ENCODE results near the gene SUV39H2.

Gene SUV39H2

GRCh38 chr10:14838582-14839304 is 39.9 kb upstream of the SUV39H2 start:
- TF ChIP-seq CTCF (conservative IDR thresholded peaks at IDR 0.05; ENCODE audit: low read depth): no peak
- DNase-seq (ENCODE audit: low spot score): peak; percentile 32
- peak overlapping the region; percentile 87 for H3K27ac ChIP-seq
- ChIA-PET POLR2A (ENCODE audit: low non-redundant PET) (no interaction called here), CTCF (no interaction called here)

- ChIA-PET CTCF (no interaction called here), POLR2A (ENCODE audit: low non-redundant PET) (no interaction called here)
- TF ChIP-seq CTCF (conservative IDR thresholded peaks at IDR 0.05; ENCODE audit: low read depth): no peak
- peak overlapping the region; percentile 87 for H3K27ac ChIP-seq
- no peak for DNase-seq (ENCODE audit: low spot score)
Measured at GRCh38 chr10:14839305-14839695, 39.4 kb upstream of the SUV39H2 start.

- no peak overlapping the region for H3K27ac ChIP-seq
- no peak for DNase-seq (ENCODE audit: low spot score)
- ChIA-PET POLR2A (ENCODE audit: low non-redundant PET) (no interaction called here), CTCF (no interaction called here)
- TF ChIP-seq CTCF (conservative IDR thresholded peaks at IDR 0.05; ENCODE audit: low read depth): no peak
Measured at GRCh38 chr10:14840178-14840577, 38.5 kb upstream of the SUV39H2 start.

GRCh38 chr10:14843327-14843988 is 35.2 kb upstream of the SUV39H2 start:
- no peak overlapping the region for H3K27ac ChIP-seq
- TF ChIP-seq CTCF (conservative IDR thresholded peaks at IDR 0.05; ENCODE audit: low read depth): no peak
- ChIA-PET POLR2A (ENCODE audit: low non-redundant PET) (no interaction called here), CTCF (no interaction called here)
- no peak for DNase-seq (ENCODE audit: low spot score)

- POLR2A ChIA-PET (ENCODE audit: low non-redundant PET): no interaction called here
Measured at GRCh38 chr10:14844948-14845347, 33.7 kb upstream of the SUV39H2 start.

GRCh38 chr10:14852236-14852635 is 26.4 kb upstream of the SUV39H2 start:
- H3K27ac ChIP-seq: no peak overlapping the region
- POLR2A ChIA-PET (ENCODE audit: low non-redundant PET): no interaction called here
- no peak for DNase-seq (ENCODE audit: low spot score)
- TF ChIP-seq CTCF (conservative IDR thresholded peaks at IDR 0.05; ENCODE audit: low read depth): no peak
- CTCF ChIA-PET: no interaction called here

More at GRCh38 chr10:14844948-14845347, 33.7 kb upstream of the SUV39H2 start:
- no peak for TF ChIP-seq CTCF (conservative IDR thresholded peaks at IDR 0.05; ENCODE audit: low read depth)
- DNase-seq (ENCODE audit: low spot score): no peak
- CTCF ChIA-PET: interaction anchor here (0.7 kb wide), 1 partner anchor 270 kb away, joined by 6 read pairs; no protein-coding TSS in a partner anchor
- H3K27ac ChIP-seq: no peak overlapping the region

Measured in RWPE1 (cell line).